ENCODE results near the gene SHISA9.

SHISA9 gene

DNA sequence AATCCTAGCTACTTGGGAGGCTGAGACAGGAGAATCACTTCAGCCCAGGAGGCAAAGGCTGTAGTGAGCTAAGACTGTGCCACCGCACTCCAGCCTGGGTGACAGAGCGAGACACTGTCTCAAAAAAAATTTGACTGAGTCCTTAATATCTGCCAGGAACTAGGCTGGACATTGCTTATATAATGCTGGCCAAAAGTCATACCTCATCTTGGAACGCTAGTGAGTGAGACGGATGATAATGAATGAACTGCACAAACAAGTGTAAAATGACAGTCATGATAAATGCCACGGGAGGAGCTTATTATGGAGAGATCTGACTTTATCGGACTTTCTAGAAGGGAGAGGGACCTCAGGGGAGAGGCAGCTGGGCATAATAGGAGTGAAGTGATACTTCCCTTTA is 327.6 kb downstream of the SHISA9 start:
- no peak overlapping the region for H3K4ac ChIP-seq (ENCODE audit: low read depth in 1 of 2, low read length in 2 of 2)
- 79% methylated on average over 6 of the region's 6 CpGs for WGBS
- no peaks in the 10 kb centered on the region for H3K27me3 ChIP-seq (ENCODE audit: control insufficient read depth in 1 of 2, insufficient read depth in 1 of 2, low read length in 2 of 2)
- DNase-seq = no peak
- H3K4me1 ChIP-seq (ENCODE audit: control insufficient read depth, insufficient read depth, low read depth, low read length) = no peaks in the 10 kb centered on the region
- no peak overlapping the region for H4K8ac ChIP-seq (ENCODE audit: low read length)
- no peak overlapping the region for H3K18ac ChIP-seq (ENCODE audit: low read depth in 1 of 2, low read length in 2 of 2)
- no peak overlapping the region for H3K9ac ChIP-seq (ENCODE audit: low read length)
- H3K4me3 ChIP-seq (ENCODE audit: insufficient read depth in 1 of 2, low read depth in 1 of 2, low read length in 2 of 2) = no peak overlapping the region
- H3K79me1 ChIP-seq (replicated peaks; ENCODE audit: low read length, poor library complexity, severe bottlenecking) = no peaks in the 10 kb centered on the region
- H3K27ac ChIP-seq (ENCODE audit: low read length, poor library complexity, severe bottlenecking) = no peak overlapping the region
- H3K36me3 ChIP-seq (ENCODE audit: control insufficient read depth in 1 of 2, insufficient read depth in 2 of 2, low read depth in 1 of 2, low read length in 2 of 2) = no peaks in the 10 kb centered on the region
- H2BK120ac ChIP-seq (ENCODE audit: low read depth, low read length) = no peak overlapping the region
- H2AFZ ChIP-seq (ENCODE audit: low read depth, low read length) = no peak overlapping the region
- H2BK5ac ChIP-seq (ENCODE audit: low read depth, low read length, poor library complexity, severe bottlenecking) = no peak overlapping the region
- peaks cover 8% of the 10 kb centered on the region for H3K9me3 ChIP-seq (ENCODE audit: control insufficient read depth, low read length)
- no peak overlapping the region for H3K14ac ChIP-seq (ENCODE audit: low read length in 2 of 2)
- H2BK15ac ChIP-seq (ENCODE audit: low read depth, poor library complexity, severe bottlenecking) = no peak overlapping the region
- H2BK12ac ChIP-seq (ENCODE audit: low read length in 2 of 2) = no peak overlapping the region
- no peak overlapping the region for H4K91ac ChIP-seq (ENCODE audit: low read length)
- H3K4me2 ChIP-seq (ENCODE audit: low read length, poor library complexity, severe bottlenecking) = no peak overlapping the region
- no peak overlapping the region for H3K23ac ChIP-seq (ENCODE audit: low read length in 2 of 2)
- peak overlapping the region; percentile 31 for H2AK5ac ChIP-seq (ENCODE audit: low read length, severe bottlenecking)

DNA sequence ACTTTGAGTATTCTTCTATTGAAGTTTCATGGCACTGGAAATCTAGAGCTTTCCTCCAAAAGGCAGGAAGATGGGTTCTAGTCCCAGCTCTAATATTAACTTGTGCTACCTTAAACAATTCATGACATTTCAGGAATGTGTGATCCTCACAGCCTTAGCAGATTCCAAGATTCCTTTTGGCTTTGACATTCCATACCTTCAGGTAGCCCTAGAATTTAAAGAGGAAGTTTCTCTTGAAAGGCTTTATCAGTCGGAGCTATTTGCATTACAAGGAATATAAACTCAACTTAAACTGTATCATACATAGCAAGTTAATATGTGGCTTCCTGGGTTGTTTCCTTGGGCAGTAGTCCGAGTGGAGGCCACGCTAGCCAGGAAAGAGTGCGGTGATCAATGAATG is 330.0 kb downstream of the SHISA9 start:
- Histone ChIP-seq H3K18ac (ENCODE audit: low read depth in 1 of 2, low read length in 2 of 2) (no peak overlapping the region), H3K4me3 (ENCODE audit: insufficient read depth in 1 of 2, low read depth in 1 of 2, low read length in 2 of 2) (no peak overlapping the region), H2AK5ac (ENCODE audit: low read length, severe bottlenecking) (no peak overlapping the region), H3K4me2 (ENCODE audit: low read length, poor library complexity, severe bottlenecking) (no peak overlapping the region), H2BK15ac (ENCODE audit: low read depth, poor library complexity, severe bottlenecking) (no peak overlapping the region), H2AFZ (ENCODE audit: low read depth, low read length) (no peak overlapping the region), H3K36me3 (ENCODE audit: control insufficient read depth in 1 of 2, insufficient read depth in 2 of 2, low read depth in 1 of 2, low read length in 2 of 2) (peaks cover 0 to 6% of the 10 kb centered on the region in 2 experiments), H4K8ac (ENCODE audit: low read length) (no peak overlapping the region), H3K4ac (ENCODE audit: low read depth in 1 of 2, low read length in 2 of 2) (no peak overlapping the region), H2BK12ac (ENCODE audit: low read length in 2 of 2) (no peak overlapping the region), H2BK120ac (ENCODE audit: low read depth, low read length) (no peak overlapping the region), H3K14ac (ENCODE audit: low read length in 2 of 2) (no peak overlapping the region), H3K23ac (ENCODE audit: low read length in 2 of 2) (no peak overlapping the region), H3K4me1 (ENCODE audit: control insufficient read depth, insufficient read depth, low read depth, low read length) (no peaks in the 10 kb centered on the region), H3K27ac (ENCODE audit: low read length, poor library complexity, severe bottlenecking) (peak overlapping the region; percentile 63), H3K79me1 (replicated peaks; ENCODE audit: low read length, poor library complexity, severe bottlenecking) (no peaks in the 10 kb centered on the region), H2BK5ac (ENCODE audit: low read depth, low read length, poor library complexity, severe bottlenecking) (no peak overlapping the region), H3K27me3 (ENCODE audit: control insufficient read depth in 1 of 2, insufficient read depth in 1 of 2, low read length in 2 of 2) (no peaks in the 10 kb centered on the region), H4K91ac (ENCODE audit: low read length) (no peak overlapping the region), H3K9me3 (ENCODE audit: control insufficient read depth, low read length) (peaks cover 5% of the 10 kb centered on the region), H3K9ac (ENCODE audit: low read length) (no peak overlapping the region)
- no peak for DNase-seq
- 74% methylated on average over 3 of the region's 4 CpGs for WGBS

DNA sequence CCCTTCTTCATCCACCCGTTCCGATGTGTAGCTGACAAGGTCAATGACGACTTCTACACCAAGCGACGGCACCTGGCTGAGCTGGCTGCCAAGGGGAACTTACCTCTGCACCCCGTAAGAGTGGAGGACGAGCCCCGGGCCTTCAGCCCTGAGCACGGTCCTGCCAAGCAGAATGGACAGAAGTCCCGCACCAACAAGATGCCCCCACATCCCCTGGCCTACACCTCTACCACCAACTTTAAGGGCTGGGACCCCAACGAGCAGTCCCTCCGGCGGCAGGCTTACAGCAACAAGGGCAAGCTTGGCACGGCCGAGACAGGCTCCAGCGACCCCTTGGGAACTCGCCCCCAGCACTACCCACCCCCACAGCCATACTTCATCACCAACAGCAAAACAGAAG is 333.6 kb downstream of the SHISA9 start:
- peaks cover 2% of the 10 kb centered on the region for H3K9me3 ChIP-seq (ENCODE audit: control insufficient read depth, low read length)
- H3K23ac ChIP-seq (ENCODE audit: low read length in 2 of 2) = no peak overlapping the region
- WGBS = 85% methylated on average over 17 of the region's 17 CpGs
- H3K4me3 ChIP-seq (ENCODE audit: insufficient read depth in 1 of 2, low read depth in 1 of 2, low read length in 2 of 2) = no peak overlapping the region
- no peak overlapping the region for H3K9ac ChIP-seq (ENCODE audit: low read length)
- DNase-seq = no peak
- no peak overlapping the region for H2BK15ac ChIP-seq (ENCODE audit: low read depth, poor library complexity, severe bottlenecking)
- H3K4me1 ChIP-seq (ENCODE audit: control insufficient read depth, insufficient read depth, low read depth, low read length) = no peaks in the 10 kb centered on the region
- no peak overlapping the region for H2BK12ac ChIP-seq (ENCODE audit: low read length in 2 of 2)
- peaks cover 0 to 6% of the 10 kb centered on the region in 2 experiments for H3K36me3 ChIP-seq (ENCODE audit: control insufficient read depth in 1 of 2, insufficient read depth in 2 of 2, low read depth in 1 of 2, low read length in 2 of 2)
- H3K18ac ChIP-seq (ENCODE audit: low read depth in 1 of 2, low read length in 2 of 2) = no peak overlapping the region
- no peak overlapping the region for H2BK120ac ChIP-seq (ENCODE audit: low read depth, low read length)
- no peak overlapping the region for H2AFZ ChIP-seq (ENCODE audit: low read depth, low read length)
- H3K4me2 ChIP-seq (ENCODE audit: low read length, poor library complexity, severe bottlenecking) = no peak overlapping the region
- no peak overlapping the region for H2BK5ac ChIP-seq (ENCODE audit: low read depth, low read length, poor library complexity, severe bottlenecking)
- H3K4ac ChIP-seq (ENCODE audit: low read depth in 1 of 2, low read length in 2 of 2) = no peak overlapping the region
- no peak overlapping the region for H3K14ac ChIP-seq (ENCODE audit: low read length in 2 of 2)
- H4K8ac ChIP-seq (ENCODE audit: low read length) = no peak overlapping the region
- H2AK5ac ChIP-seq (ENCODE audit: low read length, severe bottlenecking) = no peak overlapping the region
- no peaks in the 10 kb centered on the region for H3K79me1 ChIP-seq (replicated peaks; ENCODE audit: low read length, poor library complexity, severe bottlenecking)
- H3K27ac ChIP-seq (ENCODE audit: low read length, poor library complexity, severe bottlenecking) = no peak overlapping the region
- no peak overlapping the region for H4K91ac ChIP-seq (ENCODE audit: low read length)
- no peaks in the 10 kb centered on the region for H3K27me3 ChIP-seq (ENCODE audit: control insufficient read depth in 1 of 2, insufficient read depth in 1 of 2, low read length in 2 of 2)

DNA sequence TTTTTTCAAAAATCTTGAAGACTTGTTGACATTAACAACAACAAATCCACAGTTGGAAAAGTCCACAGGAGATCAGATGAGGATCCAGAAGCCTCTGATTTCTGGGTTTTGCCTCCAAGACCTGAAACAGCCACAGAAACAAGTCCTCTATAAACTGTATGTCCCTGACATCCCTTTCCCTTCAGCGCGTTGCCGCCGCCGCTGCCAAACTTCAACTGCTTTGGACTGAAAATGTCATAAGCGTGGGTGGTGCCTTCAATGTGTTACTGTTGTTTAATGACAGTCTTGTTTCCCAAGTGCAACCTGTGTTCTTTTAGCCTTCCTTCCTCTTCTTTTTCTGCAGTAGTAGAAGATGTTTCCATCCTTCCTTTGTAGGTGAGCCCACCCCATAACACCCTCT is 334.9 kb downstream of the SHISA9 start:
- Histone ChIP-seq H3K18ac (ENCODE audit: low read depth in 1 of 2, low read length in 2 of 2) (no peak overlapping the region), H3K36me3 (ENCODE audit: control insufficient read depth in 1 of 2, insufficient read depth in 2 of 2, low read depth in 1 of 2, low read length in 2 of 2) (peaks cover 0 to 6% of the 10 kb centered on the region in 2 experiments), H2BK120ac (ENCODE audit: low read depth, low read length) (no peak overlapping the region), H2AK5ac (ENCODE audit: low read length, severe bottlenecking) (no peak overlapping the region), H3K4me3 (ENCODE audit: insufficient read depth in 1 of 2, low read depth in 1 of 2, low read length in 2 of 2) (no peak overlapping the region), H3K14ac (ENCODE audit: low read length in 2 of 2) (no peak overlapping the region), H3K4me1 (ENCODE audit: control insufficient read depth, insufficient read depth, low read depth, low read length) (no peaks in the 10 kb centered on the region), H4K91ac (ENCODE audit: low read length) (no peak overlapping the region), H3K4ac (ENCODE audit: low read depth in 1 of 2, low read length in 2 of 2) (no peak overlapping the region), H3K79me1 (replicated peaks; ENCODE audit: low read length, poor library complexity, severe bottlenecking) (no peaks in the 10 kb centered on the region), H4K8ac (ENCODE audit: low read length) (no peak overlapping the region), H2AFZ (ENCODE audit: low read depth, low read length) (no peak overlapping the region), H3K27ac (ENCODE audit: low read length, poor library complexity, severe bottlenecking) (no peak overlapping the region), H2BK5ac (ENCODE audit: low read depth, low read length, poor library complexity, severe bottlenecking) (no peak overlapping the region), H2BK12ac (ENCODE audit: low read length in 2 of 2) (no peak overlapping the region), H3K23ac (ENCODE audit: low read length in 2 of 2) (no peak overlapping the region), H3K27me3 (ENCODE audit: control insufficient read depth in 1 of 2, insufficient read depth in 1 of 2, low read length in 2 of 2) (no peaks in the 10 kb centered on the region), H3K9ac (ENCODE audit: low read length) (no peak overlapping the region), H3K4me2 (ENCODE audit: low read length, poor library complexity, severe bottlenecking) (no peak overlapping the region), H3K9me3 (ENCODE audit: control insufficient read depth, low read length) (peaks cover 2% of the 10 kb centered on the region), H2BK15ac (ENCODE audit: low read depth, poor library complexity, severe bottlenecking) (no peak overlapping the region)
- no peak for DNase-seq
- WGBS = 87% methylated on average over 3 of the region's 6 CpGs

Data from mesenchymal stem cell (in vitro differentiated cells and primary cell).